ENCODE data around the gene LTBR.

The LTBR gene

GRCh38 chr12:6382982-6383381 is 980 bp upstream of the LTBR start:
- TF ChIP-seq CTCF (IDR thresholded peaks at IDR 0.05; ENCODE audit: extremely low read depth, missing control alignments), result no peak
- no peak for DNase-seq (ENCODE audit: low spot score)

- no peak for TF ChIP-seq CTCF (IDR thresholded peaks at IDR 0.05; ENCODE audit: extremely low read depth, missing control alignments)
Observed at GRCh38 chr12:6384499-6385436, 806 bp downstream of the LTBR start.

GRCh38 chr12:6386038-6386437 is 2.1 kb downstream of the LTBR start:
- TF ChIP-seq CTCF (IDR thresholded peaks at IDR 0.05; ENCODE audit: extremely low read depth, missing control alignments), result no peak
- DNase-seq (ENCODE audit: low spot score), result peak; percentile 13

More at GRCh38 chr12:6384499-6385436, 806 bp downstream of the LTBR start:
- DNase-seq (ENCODE audit: low spot score), result peak; percentile 25

- no peak for DNase-seq (ENCODE audit: low spot score)
- no peak for TF ChIP-seq CTCF (IDR thresholded peaks at IDR 0.05; ENCODE audit: extremely low read depth, missing control alignments)
Observed at GRCh38 chr12:6386491-6386890, 2.5 kb downstream of the LTBR start.

GRCh38 chr12:6387541-6387940 is 3.6 kb downstream of the LTBR start:
- no peak for TF ChIP-seq CTCF (IDR thresholded peaks at IDR 0.05; ENCODE audit: extremely low read depth, missing control alignments)

DNA sequence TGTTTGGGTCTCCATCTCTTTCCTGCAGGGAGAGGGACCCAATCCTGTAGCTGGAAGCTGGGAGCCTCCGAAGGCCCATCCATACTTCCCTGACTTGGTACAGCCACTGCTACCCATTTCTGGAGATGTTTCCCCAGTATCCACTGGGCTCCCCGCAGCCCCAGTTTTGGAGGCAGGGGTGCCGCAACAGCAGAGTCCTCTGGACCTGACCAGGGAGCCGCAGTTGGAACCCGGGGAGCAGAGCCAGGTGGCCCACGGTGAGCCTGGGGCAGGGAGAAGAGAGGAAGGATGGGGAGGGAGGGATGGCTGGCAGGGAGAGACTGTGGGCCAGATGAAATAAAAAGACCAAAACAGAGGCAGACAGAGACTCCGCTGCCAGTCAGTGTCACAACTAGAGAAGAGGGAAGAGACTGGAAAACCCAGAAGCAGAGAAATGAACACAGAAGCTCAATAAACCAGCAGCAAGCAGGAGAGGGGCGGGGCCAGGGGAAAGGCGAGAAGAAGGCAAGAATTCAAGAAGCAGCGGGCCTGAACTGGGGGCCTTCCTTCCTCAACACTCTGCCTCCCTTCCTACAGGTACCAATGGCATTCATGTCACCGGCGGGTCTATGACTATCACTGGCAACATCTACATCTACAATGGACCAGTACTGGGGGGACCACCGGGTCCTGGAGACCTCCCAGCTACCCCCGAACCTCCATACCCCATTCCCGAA is 6.3 kb downstream of the LTBR start:
- no peak for TF ChIP-seq CTCF (IDR thresholded peaks at IDR 0.05; ENCODE audit: extremely low read depth, missing control alignments)
- peak; percentile 10 for DNase-seq (ENCODE audit: low spot score)

More at GRCh38 chr12:6387541-6387940, 3.6 kb downstream of the LTBR start:
- DNase-seq (ENCODE audit: low spot score), result no peak

DNA sequence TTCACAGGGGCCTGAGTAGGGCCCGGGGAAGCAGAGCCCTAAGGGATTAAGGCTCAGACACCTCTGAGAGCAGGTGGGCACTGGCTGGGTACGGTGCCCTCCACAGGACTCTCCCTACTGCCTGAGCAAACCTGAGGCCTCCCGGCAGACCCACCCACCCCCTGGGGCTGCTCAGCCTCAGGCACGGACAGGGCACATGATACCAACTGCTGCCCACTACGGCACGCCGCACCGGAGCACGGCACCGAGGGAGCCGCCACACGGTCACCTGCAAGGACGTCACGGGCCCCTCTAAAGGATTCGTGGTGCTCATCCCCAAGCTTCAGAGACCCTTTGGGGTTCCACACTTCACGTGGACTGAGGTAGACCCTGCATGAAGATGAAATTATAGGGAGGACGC is 7.1 kb downstream of the LTBR start:
- TF ChIP-seq CTCF (IDR thresholded peaks at IDR 0.05; ENCODE audit: extremely low read depth, missing control alignments), result no peak
- DNase-seq (ENCODE audit: low spot score), result peak; percentile 9
